WERI-Rb-1 (cell line): ENCODE results near the gene FUBP1.

Source experiments
- DNase-seq: peaks from one replicate; pipeline ENCODE4 v3.0.0-alpha.2; 2020
- H3K27ac ChIP-seq: fragments of 250-450 bp; sonication (Bioruptor Pico); 2 replicates; pipeline ENCODE4 v1.5.1; 2020; ENCODE audit warnings: mild to moderate bottlenecking, moderate library complexity
- H3K27me3 ChIP-seq: fragments of 250-450 bp; sonication (Bioruptor Pico); 2 replicates; pipeline ENCODE4 v1.5.1; 2021; ENCODE audit warnings: mild to moderate bottlenecking, low read depth, moderate library complexity; ENCODE audit not compliant: insufficient read depth, severe bottlenecking
- H3K36me3 ChIP-seq: fragments of 250-450 bp; sonication (Bioruptor Pico); 2 replicates; pipeline ENCODE4 v1.5.1; 2020; ENCODE audit warnings: mild to moderate bottlenecking, moderate library complexity
- H3K4me3 ChIP-seq: 2 replicates; pipeline ENCODE4 v1.5.1; 2011; ENCODE audit warnings: low read depth, mild to moderate bottlenecking, control low read depth, low read length
- H3K9me3 ChIP-seq: fragments of 250-450 bp; sonication (Bioruptor Pico); 2 replicates; pipeline ENCODE4 v1.5.1; 2021; ENCODE audit warnings: mild to moderate bottlenecking, moderate library complexity; ENCODE audit not compliant: severe bottlenecking
- TF ChIP-seq, protein P1 (sequence below): IDR thresholded peaks from 2 replicates; pipeline ENCODE4 v1.5.1; 2011; ENCODE audit warnings: low read depth, mild to moderate bottlenecking, control low read depth, inconsistent platforms, low read length

FUBP1 gene

DNA sequence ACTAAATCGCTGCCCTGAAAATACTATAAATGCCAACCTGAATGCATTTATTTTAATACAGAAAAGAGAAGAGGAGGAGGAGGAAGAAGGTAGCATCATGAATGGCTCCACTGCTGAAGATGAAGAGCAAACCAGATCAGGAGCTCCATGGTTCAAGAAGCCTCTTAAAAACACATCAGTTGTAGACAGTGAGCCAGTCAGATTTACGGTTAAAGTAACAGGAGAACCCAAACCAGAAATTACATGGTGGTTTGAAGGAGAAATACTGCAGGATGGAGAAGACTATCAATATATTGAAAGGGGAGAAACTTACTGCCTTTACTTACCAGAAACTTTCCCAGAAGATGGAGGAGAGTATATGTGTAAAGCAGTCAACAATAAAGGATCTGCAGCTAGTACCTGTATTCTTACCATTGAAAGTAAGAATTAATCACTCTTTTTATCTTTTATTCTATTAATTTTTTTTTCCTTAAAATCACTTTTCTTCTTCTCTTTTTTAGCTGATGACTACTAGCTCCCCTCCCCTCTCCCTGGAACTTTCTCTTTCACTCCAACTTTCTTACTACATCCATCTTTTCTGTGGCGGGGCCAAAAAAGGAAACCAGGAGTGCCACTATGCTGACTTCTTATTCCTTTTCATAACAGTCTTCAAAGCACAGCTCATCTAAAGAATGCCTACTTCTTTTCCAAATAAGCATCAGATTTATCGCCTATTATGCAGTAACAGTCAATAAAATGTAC, 36.3 kb downstream of the FUBP1 start:
- H3K27me3 ChIP-seq: no peaks in the 10 kb centered on the region
- no peak for DNase-seq
- H3K36me3 ChIP-seq: peaks cover 37% of the 10 kb centered on the region
- H3K9me3 ChIP-seq: no peaks in the 10 kb centered on the region
- no peak overlapping the region for H3K27ac ChIP-seq
- no peak overlapping the region for H3K4me3 ChIP-seq
- TF ChIP-seq, protein P1, sequence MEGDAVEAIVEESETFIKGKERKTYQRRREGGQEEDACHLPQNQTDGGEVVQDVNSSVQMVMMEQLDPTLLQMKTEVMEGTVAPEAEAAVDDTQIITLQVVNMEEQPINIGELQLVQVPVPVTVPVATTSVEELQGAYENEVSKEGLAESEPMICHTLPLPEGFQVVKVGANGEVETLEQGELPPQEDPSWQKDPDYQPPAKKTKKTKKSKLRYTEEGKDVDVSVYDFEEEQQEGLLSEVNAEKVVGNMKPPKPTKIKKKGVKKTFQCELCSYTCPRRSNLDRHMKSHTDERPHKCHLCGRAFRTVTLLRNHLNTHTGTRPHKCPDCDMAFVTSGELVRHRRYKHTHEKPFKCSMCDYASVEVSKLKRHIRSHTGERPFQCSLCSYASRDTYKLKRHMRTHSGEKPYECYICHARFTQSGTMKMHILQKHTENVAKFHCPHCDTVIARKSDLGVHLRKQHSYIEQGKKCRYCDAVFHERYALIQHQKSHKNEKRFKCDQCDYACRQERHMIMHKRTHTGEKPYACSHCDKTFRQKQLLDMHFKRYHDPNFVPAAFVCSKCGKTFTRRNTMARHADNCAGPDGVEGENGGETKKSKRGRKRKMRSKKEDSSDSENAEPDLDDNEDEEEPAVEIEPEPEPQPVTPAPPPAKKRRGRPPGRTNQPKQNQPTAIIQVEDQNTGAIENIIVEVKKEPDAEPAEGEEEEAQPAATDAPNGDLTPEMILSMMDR: no peak

DNA sequence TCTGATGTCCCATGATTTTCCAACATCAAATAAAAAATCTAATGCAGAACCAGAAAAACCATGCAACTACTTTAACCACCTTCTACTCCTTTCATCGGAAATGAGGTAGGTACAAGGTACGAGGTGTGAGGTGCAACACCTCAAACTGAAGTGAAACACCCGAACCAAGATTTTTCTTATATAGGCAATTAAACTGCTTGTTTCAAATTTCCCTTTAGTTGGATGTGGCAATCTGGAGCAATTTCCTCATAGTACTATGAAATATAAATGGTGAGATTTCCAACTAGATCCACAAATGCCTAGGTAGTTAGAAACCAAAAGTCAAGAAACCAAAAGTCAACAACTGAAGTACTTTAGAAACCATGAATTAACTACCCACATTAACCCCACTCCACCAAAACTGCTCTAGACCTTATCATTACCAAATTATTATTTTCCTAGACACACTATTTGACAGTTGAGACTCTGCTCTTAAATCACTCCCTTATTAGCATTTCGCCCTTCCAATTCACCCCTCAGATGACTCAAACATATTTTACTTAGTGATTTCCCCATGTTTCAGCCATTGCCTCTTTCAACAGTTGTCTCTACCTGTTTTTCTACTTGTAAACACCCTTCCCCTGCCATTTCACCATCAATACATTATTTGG, 37.8 kb downstream of the FUBP1 start:
- H3K27me3 ChIP-seq: no peaks in the 10 kb centered on the region
- TF ChIP-seq, protein P1: no peak
- peaks cover 23% of the 10 kb centered on the region for H3K36me3 ChIP-seq
- H3K9me3 ChIP-seq: no peaks in the 10 kb centered on the region
- no peak overlapping the region for H3K4me3 ChIP-seq
- DNase-seq: no peak
- no peak overlapping the region for H3K27ac ChIP-seq

DNA sequence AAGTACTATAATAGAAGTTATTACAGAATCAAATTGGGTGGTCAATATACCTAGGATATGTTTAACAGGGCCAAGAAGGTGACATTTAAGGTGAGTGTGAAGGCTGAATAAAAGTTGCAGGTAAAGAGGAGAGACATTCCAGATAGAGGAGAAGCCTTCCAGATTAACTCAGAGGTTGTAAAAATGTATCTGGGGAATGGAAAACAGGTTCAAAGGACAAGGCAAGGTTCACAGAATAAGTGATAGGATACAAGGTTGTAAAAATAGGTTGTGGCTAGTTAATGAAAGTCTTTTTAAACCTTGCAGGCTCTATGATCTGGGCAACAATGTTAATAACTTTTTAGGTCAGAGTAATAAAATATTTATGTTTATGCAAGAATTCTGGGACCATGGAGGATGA, 40.2 kb downstream of the FUBP1 start:
- H3K27ac ChIP-seq: no peak overlapping the region
- no peaks in the 10 kb centered on the region for H3K9me3 ChIP-seq
- peaks cover 3% of the 10 kb centered on the region; the same call in 1 of the 2 replicates for H3K36me3 ChIP-seq
- H3K27me3 ChIP-seq: no peaks in the 10 kb centered on the region
- H3K4me3 ChIP-seq: no peak overlapping the region
- TF ChIP-seq, protein P1: no peak
- no peak for DNase-seq

DNA sequence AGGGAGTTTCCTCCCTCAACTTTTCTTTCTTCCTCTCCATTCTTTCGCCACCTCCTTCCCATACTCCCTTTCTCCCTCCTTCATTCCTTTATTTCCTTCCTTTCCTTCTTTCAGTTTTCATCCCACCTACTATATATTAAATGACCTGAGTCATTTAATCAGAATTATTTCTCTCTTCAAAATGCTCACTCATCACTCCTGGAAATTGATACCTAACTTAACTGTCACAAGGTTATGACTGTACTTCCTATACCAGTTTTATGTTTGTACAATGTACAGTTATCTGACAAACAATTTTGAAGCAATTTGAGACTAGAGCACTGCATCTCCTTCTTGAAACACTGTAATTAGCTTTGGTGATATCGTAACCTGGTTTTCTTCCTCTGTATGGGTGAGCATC, 49.1 kb downstream of the FUBP1 start:
- Histone ChIP-seq H3K27ac (no peak overlapping the region), H3K4me3 (no peak overlapping the region), H3K36me3 (no peaks in the 10 kb centered on the region), H3K27me3 (no peaks in the 10 kb centered on the region), H3K9me3 (no peaks in the 10 kb centered on the region)
- TF ChIP-seq, protein P1: no peak
- no peak for DNase-seq

DNA sequence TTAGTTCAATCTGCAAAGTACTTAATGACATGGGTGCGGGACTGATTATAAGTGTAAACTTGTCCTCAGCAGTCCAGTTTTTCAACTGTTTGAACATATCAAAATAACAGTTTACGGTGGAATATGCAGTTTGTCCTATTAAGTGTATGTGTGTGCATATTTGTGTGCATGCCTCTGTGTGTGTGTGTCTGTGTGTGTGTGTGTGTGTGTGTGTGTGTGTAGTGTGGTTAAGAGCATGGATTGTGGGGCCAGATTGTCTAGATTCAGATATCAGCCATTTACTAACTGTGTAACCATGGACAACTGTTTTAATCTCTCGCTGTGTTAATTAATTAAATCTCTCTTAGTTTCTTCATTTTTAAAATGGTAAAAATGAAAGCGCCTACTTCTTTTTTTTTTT, 51.5 kb downstream of the FUBP1 start:
- Histone ChIP-seq H3K36me3 (no peaks in the 10 kb centered on the region), H3K9me3 (no peaks in the 10 kb centered on the region), H3K27me3 (no peaks in the 10 kb centered on the region), H3K27ac (no peak overlapping the region), H3K4me3 (no peak overlapping the region)
- no peak for DNase-seq
- TF ChIP-seq, protein P1: no peak
